NCI-H510A (cell line): ENCODE data around the gene IGFALS.
"Not testable (repeated sequence)": the region's sequence is repeated elsewhere in the genome, so short reads cannot be mapped to it uniquely, and the experiment has no call there.

Experiments used
- DNase-seq: peaks from one replicate; lab custom pipeline; 2025; lab: John Stamatoyannopoulos, UW

Gene IGFALS

DNA sequence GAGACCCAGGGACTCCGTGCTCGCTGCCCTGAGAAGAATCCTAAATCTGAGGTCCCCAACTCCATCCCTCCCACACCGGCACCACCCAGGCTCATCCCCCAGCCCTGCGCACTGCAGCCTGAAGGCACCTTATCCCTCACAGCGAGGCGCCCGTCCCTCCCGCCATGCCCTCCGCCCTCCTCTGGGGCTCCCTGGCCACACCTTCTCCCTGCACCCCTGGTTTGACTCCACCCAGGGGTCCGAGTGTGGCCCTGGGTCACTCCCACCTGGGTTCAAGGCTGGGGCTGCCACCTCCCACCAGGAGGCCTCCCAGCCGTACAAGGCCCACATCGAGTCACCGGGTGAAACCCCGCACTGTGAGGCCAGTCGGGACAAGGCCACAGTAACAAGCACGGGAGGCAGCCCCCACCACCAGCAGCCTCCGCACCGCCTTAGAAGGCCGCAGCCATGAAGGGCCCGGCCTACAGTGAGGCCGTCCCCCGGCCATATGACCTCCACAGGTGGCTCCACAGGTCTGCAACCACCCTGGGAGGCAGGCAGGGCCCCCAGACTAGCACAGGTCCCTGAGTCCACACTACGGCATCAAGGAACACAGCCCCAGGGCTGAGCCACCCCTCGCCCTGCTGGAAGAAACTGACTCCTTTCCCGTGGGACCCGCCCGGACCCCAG is 24.8 kb upstream of the IGFALS start:
- DNase-seq, result no peak

DNA sequence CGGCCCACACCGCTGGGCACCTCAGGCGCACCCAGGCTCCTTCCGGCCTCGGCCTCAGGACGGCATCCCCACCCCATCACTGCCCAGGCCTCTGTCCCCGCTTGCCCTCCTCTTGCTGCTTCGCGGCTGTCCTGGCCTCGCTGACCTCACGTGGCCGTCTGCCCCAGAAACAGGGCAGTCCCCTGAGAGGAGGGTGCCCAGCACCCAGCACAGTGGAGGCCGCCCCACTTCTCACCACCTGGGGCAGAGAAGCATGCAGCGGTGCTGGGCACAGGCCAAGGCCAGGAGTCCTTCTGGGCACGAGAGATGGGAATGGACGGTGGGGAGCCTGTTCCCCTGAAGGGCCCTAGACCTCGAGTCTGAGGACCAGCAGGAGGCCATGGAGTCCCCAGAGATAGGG is 24.2 kb upstream of the IGFALS start:
- DNase-seq, result no peak

DNA sequence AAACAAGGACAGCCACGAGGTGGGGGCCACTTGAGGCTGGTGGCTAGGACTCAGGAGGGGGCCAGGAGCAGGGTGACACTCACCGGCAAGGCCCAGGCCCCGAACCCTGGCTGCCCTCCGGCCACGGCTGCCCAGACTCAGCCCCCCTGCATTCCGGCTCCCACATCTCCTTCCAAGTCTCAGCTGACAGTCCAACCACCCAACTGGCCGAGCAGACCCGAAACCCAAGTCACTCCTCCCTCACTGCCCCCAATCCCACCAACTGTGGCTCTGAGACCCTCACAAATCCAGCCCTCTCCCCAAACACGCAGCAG is 23.7 kb upstream of the IGFALS start:
- no peak for DNase-seq

DNA sequence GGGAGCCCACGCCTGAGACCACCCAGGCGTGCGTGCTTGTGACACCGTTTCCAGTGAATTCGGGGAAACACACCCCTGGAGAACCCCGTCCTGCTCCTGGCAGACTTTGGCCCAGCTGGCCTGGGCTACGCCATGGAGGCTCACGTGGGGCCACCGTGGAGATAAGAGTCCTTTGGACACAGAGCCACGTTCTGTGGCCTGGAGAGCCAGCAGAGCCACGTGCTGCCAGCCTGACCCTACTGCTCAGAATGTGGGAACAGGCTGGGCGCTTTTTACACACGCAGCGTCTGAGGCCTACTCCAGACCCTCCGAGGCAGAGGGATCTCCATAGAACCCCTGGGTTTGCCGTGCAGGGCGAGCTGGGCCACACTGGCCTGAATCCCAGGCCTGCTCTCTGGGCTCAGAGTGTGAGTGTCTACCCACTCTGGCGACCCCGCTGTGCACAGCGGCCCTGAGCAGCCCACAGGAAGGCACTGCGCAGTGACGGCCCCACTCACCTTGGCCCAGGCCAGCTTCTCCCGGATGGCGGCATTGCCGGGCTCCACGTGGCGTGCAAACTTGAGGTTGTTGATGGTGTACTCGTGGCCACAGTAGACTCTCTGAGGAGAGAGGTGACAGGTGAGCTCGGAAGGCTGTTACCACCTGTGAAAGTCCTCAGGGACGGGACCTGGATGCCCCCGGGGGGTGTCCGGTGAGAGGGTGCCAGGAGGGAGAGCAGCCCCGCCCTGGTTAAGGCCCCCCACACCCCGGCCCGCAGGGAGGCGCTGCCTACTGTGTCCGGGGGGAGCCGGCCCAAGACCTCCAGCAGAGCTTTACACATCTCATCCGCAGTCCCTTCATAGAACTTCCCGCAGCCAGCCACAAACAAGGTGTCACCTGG is 23.1 kb upstream of the IGFALS start:
- DNase-seq, result no peak

DNA sequence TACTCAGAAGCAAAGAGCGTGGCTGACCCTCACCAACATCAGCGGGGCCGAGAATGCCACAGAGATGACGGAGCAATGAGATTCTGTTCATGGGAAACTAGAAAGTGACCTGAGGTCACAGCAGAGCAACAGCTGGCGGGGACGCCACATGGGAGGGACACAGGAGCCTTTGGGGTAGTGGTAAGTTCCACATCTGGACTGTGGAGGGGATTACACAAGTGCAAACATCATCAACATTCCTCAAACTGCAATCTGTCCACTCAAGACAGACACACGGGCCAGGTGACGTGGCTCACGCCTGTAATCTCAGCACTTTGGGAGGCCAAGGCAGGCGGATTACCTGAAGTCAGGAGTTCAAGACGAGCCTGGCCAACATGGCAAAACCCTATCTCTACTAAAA is 22.0 kb upstream of the IGFALS start:
- no peak for DNase-seq

DNA sequence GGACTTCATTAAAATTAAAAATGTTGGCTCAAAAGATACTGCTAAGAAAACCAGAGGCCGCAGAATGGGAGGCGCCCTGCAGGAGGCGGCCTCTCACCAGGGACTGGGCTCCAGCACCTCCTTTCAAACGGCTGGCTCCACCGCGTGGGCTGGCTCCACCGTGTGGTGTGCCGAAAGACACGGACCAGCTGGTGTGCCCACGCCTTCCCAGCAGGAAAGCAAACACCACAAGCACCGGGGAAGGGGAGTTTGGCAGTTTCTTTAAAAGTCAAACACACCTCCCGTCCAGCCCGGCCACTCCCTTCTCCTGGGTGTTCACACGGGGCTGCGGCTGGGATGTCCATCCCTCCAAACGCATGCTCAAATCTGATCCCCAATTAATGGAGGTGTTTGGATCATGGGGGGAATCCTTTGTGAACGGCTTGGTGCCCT is 19.2 kb upstream of the IGFALS start:
- no peak for DNase-seq

DNA sequence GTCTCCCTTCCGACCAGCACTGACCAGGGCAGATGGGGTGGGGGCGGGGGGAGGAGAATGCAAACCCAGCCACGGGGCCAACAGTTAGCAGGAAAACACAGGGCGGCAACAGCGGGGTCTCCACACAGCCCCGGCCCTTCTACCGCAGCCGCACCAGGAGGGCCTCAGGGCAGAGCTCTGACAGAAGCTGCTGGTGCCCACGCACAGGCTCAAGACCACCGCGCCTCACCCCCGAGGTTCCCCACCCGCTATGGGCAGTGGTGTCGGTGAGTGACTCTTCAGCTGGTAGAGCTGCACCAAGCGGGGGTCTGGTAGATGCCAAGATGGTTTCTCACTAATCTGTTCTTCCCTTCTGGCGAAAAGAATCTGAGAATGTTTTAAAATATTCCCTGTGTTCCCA is 17.0 kb upstream of the IGFALS start:
- DNase-seq, result no peak

DNA sequence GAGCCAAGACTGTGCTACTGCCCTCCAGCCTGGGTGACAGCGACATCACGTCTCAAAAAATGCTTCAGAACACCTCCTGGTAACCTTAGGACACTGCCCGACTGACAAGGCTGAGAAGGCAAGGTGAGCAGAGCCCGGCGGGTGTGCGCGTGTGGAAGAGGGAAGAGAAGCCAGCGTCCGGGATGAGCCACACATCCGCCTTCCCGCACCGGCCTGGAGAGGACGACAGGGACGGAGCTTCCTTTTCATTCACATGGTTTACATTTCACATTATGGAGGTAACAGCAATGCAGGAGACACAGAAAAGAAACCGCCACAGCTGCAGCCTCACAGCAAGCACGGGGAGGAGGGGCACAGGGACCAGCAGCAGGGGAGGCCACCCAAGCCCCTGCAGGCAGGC is 16.6 kb upstream of the IGFALS start:
- no peak for DNase-seq

DNA sequence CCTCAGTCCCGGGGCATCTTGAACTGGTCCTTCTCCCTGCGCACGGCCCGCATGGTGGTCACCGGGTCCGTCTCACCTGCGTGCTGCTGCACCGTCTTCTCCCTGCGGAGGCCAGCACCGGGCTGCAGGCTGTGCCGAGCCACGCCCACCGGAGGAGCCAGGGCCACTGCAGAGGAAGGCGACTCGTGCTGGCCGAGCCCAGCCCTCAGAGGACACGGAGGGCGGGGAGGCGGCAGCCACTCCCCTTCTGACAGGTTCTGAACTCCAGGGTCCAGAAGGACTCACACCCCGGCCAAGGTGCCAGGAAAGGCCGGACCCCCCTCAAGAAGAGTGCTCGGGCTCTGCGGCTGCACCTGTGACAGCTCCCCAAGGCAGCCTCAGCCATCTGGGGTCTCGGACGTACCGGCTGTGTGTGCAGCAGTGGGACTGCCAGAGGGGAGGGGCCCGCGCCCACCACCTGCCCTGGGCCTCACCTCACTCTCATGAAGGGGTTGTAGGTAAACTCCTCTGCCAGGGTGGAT is 15.8 kb upstream of the IGFALS start:
- no peak for DNase-seq

DNA sequence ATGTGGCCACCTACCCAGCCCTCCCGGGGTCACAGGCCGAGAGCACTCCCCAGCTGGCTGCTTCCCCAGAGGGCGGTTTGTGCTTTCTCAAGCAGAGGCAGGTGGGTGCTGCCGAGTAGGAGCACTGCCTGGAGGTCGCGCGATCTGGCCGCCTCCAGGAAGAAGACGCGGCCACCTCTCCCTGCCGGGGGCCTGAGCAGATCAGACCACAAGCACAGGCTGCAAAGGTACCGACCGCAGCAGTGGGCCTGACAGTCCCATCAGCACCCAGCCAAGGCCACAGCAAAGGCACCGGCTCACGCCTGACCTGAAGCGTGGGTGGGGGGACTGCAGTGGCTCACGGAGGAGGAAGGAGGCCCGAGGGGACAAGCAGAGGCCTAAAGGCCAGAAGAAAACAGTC is 15.2 kb upstream of the IGFALS start:
- DNase-seq, result no peak

DNA sequence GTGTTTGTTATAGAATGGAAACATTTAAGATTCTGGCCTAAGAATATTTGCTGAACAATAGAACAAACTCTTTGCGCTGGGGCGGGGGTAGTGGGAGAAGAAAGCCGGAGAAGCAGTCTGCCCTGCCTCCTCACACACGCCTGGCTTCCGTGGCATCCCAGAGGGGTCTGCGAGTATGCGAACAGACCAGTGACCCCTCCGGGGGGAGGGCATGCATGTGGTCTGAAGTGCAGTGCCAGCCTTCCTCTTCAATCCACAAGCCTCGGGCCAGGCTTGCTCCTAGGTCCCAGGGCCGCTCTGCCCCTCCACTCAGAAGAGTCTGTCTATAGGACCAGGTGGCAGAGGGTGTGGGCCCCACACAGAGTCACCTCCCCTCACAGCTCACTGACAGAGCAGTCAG is 14.1 kb upstream of the IGFALS start:
- DNase-seq, result no peak

DNA sequence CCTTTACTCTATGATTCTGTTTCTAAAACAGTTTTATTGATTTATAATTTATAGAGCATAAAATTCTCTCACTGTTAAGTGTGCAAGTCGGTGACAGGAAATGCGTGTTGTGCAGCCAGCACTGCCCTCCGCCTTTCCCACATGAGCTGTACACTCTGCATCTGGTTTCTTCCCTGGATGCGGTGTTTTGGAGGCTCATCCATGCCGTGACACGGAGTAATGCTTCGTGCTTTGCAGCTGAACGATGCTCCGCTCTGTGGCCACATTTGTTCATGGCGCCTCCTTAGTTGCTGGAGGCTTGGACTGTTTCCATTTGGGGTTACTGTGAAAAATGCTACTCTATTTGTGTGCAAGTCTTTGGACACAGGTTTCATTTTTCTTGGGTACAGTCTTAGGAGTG is 7.2 kb upstream of the IGFALS start:
- no peak for DNase-seq

DNA sequence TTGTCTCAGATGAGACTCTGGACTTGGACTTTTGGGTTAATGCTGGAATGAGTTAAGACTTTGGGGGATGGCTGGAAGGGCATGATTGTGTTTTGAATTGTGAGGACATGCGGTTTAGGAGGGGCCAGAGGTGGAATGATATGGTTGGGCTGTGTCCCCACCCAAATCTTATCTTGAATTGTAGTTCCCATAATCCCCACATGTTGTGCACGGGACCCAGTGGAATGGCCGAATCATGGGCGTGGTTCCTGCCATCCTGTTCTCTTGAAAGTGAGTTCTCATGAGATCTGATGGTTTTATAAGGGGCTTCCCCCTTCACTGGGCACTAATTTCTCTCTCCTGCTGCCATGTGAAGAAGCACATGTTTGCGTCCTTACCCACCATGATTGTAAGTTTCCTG is 5.8 kb upstream of the IGFALS start:
- DNase-seq, result not testable (repeated sequence)

DNA sequence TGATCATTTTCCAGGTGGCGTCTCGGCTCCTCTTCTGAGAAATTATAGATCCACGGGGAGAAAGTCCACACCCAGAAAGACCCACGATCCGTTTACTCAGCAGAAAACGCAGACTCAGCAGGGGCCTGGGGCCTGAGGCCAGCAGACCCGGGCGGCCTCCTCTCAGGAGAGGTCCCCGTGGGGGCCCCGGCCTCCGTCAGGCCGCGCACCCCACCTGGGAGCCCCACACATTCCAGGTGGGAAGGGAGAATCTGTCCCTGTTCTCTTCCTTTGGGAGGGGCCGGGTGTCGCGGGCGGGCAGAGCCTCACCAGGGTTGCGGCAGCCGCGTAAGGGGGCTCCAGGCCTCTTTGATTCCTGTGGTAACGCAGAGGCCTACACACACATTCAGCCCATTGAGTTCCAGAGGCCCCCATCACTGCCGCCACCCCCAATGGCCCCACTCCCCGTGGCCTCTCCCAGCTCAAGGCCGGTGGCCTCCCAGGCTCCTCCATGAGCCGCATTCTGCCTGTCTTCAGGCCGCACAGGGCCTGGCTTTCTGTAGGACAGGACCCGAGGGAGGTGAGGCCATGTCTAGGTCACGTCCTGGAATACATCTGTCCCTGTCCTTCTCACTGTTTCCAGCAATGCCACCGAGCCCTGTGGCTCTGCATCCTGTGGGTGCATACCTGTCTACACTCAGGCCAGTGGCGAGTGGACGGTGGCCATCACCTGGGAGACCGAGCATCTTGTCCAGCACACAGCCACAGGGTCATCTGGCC is 1.6 kb upstream of the IGFALS start:
- DNase-seq, result no peak

DNA sequence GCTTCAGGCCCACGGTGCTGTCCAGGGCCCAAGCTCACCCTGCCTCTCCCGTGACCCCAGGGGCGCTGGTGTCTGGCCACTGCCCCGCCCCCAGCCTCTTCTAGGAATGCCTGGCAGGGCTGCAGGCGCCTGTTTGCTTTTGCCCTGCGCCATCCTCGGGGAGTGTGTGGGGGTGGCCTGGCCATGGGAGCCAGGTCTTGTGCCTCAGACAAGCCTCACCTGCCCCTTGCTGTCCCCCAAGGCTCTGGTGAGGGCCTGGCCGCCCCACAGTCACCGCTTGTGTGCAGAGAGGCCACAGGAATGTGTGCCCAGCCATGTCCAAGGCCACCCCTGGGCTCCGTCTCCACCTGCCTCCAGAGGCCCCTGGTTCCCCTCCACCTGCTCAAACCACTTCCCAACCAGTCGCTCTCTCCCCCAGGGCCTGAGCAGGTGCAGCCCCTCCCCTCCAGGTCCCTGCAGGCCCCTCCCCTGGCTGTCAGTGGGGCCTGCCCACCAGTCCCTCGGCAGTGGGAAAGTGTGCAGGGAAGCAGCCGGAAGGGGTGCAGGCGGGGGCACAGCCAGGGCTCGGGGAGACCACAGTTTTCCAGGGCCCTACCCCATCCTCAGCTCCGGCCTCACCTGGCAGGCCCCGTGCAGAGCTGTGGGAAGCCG is 841 bp upstream of the IGFALS start:
- DNase-seq, result peak; percentile 38

DNA sequence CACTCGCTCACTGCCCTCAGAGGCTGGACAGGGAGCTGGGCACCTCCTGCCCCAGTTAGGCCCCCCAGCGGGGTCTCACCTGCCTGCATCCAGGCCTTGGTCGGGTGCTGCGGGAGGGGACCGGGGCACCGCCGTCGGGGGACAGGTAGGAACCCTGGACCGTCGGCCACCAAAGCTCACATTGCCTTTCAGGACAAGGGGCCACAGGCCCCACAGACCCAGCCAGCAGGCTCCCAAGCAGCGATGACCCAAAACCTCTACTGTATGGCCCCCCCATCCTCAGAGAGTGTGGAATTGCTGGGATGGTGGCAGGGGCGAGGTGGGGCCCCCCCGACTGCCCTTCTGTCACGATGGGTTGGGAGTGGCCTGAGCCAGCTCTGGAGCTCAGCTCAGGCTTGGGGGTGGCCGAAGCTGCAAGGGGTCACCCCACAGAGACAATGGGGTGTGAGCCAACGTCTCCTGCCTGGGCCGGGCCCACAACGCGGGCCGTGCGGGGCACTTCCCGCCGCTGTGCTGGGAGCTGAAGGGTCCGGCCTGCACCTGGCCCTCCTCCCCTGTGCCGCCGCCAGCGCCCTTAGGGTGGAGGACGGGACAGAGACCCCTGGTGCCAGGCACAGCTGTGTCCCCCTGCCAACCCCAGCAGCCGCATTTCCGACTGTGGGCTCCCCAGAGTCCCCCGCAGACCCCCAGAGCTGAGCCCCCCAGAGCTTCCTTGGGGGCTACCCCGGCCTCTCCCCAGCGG is 498 bp downstream of the IGFALS start:
- DNase-seq, result no peak

DNA sequence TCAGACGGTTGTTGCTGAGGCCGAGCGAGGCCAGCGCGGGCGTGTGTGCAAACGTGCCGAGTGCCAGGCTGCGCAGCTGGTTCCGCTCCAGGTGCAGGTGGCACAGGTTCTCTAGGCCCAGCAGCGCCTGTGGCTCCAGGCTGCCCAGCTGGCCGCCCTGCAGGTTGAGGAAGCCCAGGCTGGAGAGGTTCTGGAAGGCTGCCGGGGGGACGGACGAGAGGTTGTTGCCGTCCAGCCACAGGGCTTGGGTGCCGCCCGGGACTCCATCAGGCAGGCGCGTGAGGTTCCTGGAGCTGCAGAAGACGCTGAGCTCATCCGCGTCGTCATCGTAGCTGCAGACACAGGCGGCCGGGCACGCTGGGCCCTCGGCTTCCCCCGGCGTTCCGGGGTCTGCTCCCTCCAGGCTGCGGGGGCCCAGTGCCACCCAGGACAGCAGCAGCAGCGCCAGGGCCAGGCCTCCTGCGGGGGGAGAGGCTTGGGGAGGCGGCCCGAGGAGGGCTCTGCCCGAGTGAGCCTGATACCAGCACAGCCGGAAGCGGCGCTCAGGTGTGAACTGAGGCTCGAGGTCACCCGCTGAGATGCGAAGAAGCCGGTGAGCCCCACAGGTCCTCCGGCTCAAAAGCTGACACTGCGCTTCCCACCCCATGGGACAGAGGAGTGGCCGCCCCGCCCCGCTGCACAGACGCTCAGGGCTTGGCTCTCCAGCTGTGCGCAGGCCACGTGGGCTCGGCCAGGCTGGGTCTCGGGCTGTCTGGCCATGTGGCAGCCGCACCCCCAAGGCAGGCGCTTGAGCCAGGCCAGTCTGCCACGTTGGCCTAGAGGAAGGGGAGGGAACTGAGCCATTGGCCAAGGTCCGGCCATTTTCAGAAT is 1.3 kb downstream of the IGFALS start:
- DNase-seq, result no peak

DNA sequence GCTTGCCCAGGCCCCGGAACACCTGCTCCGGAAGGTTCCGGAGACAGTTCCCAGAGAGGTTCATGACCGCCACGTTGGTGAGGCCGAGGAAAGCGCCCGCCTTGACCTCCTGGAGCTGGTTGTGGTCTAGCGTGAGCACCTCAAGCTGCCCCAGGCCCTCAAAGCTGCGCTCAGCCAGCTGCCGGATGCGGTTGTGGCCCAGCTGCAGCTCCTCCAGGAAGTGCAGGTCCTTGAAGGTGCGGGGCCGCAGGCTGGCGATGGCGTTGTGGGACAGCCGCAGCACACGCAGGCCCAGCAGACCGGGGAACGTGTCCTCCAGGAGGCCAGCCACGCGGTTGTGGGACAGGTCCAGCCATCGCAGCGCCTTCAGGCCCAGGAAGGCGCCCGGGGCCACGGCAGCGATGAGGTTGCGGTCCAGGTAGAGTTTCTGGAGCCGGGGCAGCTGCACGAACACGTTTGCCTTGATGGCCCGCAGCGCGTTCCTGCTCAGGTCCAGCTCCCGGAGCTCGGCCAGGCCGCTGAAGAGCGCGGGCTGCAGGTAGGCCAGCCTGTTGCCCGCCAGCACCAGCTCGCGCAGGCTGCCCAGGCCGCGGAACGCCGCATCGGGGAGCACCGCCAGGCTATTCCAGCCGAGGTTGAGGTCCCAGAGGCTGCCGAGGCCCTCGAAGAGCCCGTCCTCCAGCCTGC is 2.1 kb downstream of the IGFALS start:
- DNase-seq, result no peak

DNA sequence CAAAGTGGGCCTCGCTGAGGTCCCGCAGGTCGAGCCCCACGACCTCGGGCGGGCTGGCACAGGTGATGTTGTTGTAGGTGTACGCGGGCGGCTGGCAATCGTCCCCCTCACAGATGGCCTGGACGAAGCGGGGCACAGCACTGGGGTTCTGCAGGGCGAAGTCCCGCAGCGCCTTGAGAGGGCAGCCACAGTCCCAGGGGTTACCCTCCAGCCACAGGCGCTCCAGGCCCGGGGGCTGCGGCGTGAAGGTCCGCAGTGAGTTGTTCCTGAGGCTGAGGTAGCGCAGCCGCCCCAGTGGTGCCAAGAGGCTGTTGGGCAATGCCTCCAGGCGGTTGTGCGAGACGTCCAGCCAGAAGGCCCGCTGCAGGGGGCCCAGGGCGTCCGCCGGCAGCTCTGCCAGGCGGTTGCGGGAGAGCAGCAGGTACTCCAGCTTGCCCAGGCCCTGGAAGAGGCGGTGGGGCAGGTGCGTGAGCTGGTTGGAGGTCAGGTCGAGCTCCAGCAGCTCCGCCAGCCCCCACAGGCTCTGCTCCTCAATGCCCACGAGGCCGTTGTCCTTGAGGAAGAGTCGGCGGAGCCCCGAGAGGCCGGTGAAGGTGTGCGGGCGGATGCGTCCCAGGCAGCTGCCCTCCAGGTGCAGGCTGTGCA is 2.8 kb downstream of the IGFALS start:
- DNase-seq, result no peak

DNA sequence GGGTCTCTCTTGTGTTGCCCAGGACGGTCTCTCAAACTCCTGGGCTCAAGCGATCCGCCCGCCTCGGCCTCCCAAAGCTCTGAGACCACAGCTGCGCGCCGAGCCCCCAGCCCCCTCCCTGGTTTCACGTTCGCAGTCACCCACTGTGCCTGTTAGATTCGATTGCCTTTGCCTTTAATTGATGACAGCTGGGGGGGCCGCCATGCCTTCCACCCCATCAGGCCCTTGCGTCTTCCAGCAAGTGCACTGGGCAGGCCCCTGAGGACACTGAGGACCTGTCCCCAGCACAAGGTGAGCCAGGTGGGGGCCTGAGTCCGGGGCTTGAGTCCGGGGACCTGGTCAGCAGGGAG is 3.3 kb downstream of the IGFALS start:
- no peak for DNase-seq
